ENCODE data around the gene TMEM100. TPM values are rescaled to one million over a fixed set of nuclear protein-coding genes. Genes with fewer than 3 reads are reported as not detected.

The TMEM100 gene, protein sequence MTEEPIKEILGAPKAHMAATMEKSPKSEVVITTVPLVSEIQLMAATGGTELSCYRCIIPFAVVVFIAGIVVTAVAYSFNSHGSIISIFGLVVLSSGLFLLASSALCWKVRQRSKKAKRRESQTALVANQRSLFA
- total RNA-seq (10 to 100 TPM in 4 of 5 donors, under 1 TPM in 1; 0.29 to 51.6 (median 23.2) TPM), polyA plus RNA-seq (10 to 100 TPM; 20.2 to 35.3 (median 28.9) TPM)
- long read RNA-seq, donor 1, partial matches to known transcripts = 0 of 4 reads
- long read RNA-seq, donor 1, other reads (novel, unspliced or antisense) = 0 of 4 reads
- long read RNA-seq, donor 2 = 0 reads
- long read RNA-seq, donor 3, partial matches to known transcripts = 0 of 4 reads
- long read RNA-seq, donor 3, other reads (novel, unspliced or antisense) = 0 of 4 reads
- long read RNA-seq, donor 4 = 0 reads
- long read RNA-seq, donor 5, transcript TMEM100-201 (2 exons, 1,747 nt) = major isoform, 8 of 13 reads
- long read RNA-seq, donor 5, partial matches to known transcripts = 0 of 13 reads
- long read RNA-seq, donor 5, other reads (novel, unspliced or antisense) = 5 of 13 reads
- long read RNA-seq, donor 6, transcript TMEM100-201 (2 exons, 1,747 nt) = major isoform, 14 of 22 reads
- long read RNA-seq, donor 6, partial matches to known transcripts = 0 of 22 reads
- long read RNA-seq, donor 6, other reads (novel, unspliced or antisense) = 8 of 22 reads
- long read RNA-seq, donor 7, transcript TMEM100-201 (2 exons, 1,747 nt) = major isoform, 6 of 6 reads
- long read RNA-seq, donor 7, partial matches to known transcripts = 0 of 6 reads
- long read RNA-seq, donor 7, other reads (novel, unspliced or antisense) = 0 of 6 reads
- long read RNA-seq, donor 8, transcript TMEM100-201 (2 exons, 1,747 nt) = major isoform, 23 of 29 reads
- long read RNA-seq, donor 8, partial matches to known transcripts = 0 of 29 reads
- long read RNA-seq, donor 8, other reads (novel, unspliced or antisense) = 6 of 29 reads
- long read RNA-seq, donor 9, transcript TMEM100-201 (2 exons, 1,747 nt) = major isoform, 9 of 18 reads
- long read RNA-seq, donor 9, partial matches to known transcripts = 0 of 18 reads
- long read RNA-seq, donor 9, other reads (novel, unspliced or antisense) = 9 of 18 reads
- long read RNA-seq, donor 10, partial matches to known transcripts = 0 of 1 reads
- long read RNA-seq, donor 10, other reads (novel, unspliced or antisense) = 0 of 1 reads

DNA sequence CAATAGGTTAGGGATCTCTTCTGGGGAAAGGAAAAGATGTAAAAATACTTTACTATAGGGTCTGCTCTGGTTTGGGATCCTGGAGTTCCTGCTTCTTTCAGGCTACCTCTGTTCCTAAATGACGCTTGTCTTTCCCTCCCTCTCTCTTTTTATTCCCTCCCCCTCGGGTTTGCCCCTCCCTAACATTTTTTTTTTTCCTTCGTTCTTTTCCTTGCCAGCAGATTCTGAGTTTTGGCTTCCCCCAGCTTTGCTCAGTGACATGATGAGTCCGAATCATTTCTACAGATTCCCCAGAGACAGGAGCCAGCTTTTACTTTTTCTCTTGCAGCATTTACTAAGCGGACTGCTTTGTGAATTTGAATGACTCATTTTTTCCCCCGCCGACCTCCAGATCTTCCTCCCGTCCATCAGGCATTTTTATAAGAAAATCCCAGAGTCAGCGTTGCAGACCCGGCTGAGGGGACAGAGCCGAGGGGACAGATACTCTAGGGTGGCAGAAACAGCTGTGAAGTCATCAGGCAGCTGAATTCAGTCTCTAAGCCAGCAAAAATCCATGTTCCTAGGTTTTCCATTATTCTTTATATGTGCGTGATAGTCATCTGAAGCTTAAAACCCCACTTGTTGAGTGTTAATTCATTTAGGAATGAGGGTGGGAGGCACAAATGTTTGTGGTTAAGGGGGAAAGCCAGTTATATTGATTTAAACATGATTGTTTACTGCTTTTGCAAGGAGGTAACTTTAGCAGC is at the start of gene TMEM100:
TMEM100 (minus strand) TSS at position 123 of the 746 bp plus-strand sequence. CDS start 1,794 bp downstream, outside the sequence.
- no peak for TF ChIP-seq EP300 (IDR thresholded peaks at IDR 0.05)
- peak in 1 of 4 donors; percentile 11 for TF ChIP-seq POLR2A (IDR thresholded peaks at IDR 0.05)
- peak in 2 of 3 donors; percentile 34 to 41 for TF ChIP-seq POLR2AphosphoS5 (IDR thresholded peaks at IDR 0.05)
- TF ChIP-seq, protein P1, sequence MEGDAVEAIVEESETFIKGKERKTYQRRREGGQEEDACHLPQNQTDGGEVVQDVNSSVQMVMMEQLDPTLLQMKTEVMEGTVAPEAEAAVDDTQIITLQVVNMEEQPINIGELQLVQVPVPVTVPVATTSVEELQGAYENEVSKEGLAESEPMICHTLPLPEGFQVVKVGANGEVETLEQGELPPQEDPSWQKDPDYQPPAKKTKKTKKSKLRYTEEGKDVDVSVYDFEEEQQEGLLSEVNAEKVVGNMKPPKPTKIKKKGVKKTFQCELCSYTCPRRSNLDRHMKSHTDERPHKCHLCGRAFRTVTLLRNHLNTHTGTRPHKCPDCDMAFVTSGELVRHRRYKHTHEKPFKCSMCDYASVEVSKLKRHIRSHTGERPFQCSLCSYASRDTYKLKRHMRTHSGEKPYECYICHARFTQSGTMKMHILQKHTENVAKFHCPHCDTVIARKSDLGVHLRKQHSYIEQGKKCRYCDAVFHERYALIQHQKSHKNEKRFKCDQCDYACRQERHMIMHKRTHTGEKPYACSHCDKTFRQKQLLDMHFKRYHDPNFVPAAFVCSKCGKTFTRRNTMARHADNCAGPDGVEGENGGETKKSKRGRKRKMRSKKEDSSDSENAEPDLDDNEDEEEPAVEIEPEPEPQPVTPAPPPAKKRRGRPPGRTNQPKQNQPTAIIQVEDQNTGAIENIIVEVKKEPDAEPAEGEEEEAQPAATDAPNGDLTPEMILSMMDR (IDR thresholded peaks at IDR 0.05) = no peak
- Histone ChIP-seq H3K4me3 (peak within 1 kb of the TSS; percentile 39 to 49 (median 44)), H3K27me3 (peaks cover 0 to 10% (median 0%) of the 10 kb centered on the region in 3 donors), H3K36me3 (peaks cover 0 to 7% (median 3%) of the 10 kb centered on the region in 4 donors), H3K27ac (peak within 1 kb of the TSS in 4 of 5 donors; percentile 74 to 85 (median 78)), H3K4me1 (peaks cover 0 to 42% (median 23%) of the 10 kb centered on the region in 4 donors), H3K9me3 (no peaks in the 10 kb centered on the region)
- DNase-seq = peak in 1 of 2 donors; percentile 83
- WGBS, 5 donors = 13 to 24% (median 19%) methylated on average over 12 of the region's 12 CpGs
- intact Hi-C loops (cut with DNase I; ENCODE audit: low total_unique reads) = no loop called here

GRCh38 chr17:55772086-55772485 is 49.4 kb upstream of the TMEM100 start:
- WGBS, 5 donors = 92 to 99% (median 96%) methylated on average over 7 of the region's 7 CpGs
- Histone ChIP-seq H3K36me3 (peaks cover 33 to 83% (median 80%) of the 10 kb centered on the region in 4 donors), H3K9me3 (no peaks in the 10 kb centered on the region), H3K4me3 (no peak overlapping the region), H3K27me3 (no peaks in the 10 kb centered on the region), H3K4me1 (peaks cover 0 to 17% (median 13%) of the 10 kb centered on the region in 4 donors), H3K27ac (no peak overlapping the region)
- intact Hi-C loops (cut with DNase I; ENCODE audit: low total_unique reads) = loop anchor here (5.0 kb wide), 1 partner anchor 240 kb away; no protein-coding TSS in a partner anchor
- DNase-seq = no peak
- TF ChIP-seq EP300 (IDR thresholded peaks at IDR 0.05) = no peak

DNA sequence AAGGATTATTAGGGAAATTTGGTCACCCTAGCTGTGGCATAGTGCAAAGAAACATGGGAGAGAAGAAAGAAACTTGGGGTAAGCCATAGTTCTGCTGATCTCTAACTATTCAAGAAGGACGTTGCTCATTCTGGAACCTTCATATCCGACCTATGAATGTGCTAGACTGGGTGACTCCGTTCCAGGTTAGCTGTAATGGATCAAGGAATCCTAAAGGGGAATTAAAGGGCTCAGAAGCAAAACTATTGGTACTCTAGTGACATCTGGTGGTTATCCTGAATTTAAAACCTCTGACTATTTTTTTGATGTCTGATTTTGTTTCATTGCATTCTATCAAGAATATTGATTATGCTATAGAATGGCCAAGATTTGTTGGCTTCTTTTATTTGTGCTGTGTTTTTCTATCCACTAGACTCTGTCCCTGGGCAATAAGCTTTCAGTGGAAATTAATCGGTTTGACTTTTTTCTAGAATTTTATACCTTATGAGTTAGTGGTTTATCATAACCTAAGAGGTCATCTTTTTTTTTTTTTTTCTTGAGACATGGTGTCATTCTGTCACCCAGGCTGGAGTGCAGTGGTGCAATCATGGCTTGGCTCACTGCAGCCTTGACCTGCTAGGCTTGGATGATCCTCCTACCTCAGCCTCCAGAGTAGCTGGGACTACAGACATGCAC is 47.7 kb upstream of the TMEM100 start:
- H3K27ac ChIP-seq = peak overlapping the region in 3 of 5 donors; percentile 59 to 70 (median 62)
- H3K4me3 ChIP-seq = no peak overlapping the region
- intact Hi-C loops (cut with DNase I; ENCODE audit: low total_unique reads) = loop anchor here (5.0 kb wide), 1 partner anchor 238 kb away; no protein-coding TSS in a partner anchor
- peaks cover 24 to 66% (median 62%) of the 10 kb centered on the region in 4 donors for H3K36me3 ChIP-seq
- WGBS, 5 donors = 33 to 42% (median 39%) methylated on average over 4 of the region's 4 CpGs
- H3K9me3 ChIP-seq = no peaks in the 10 kb centered on the region
- no peaks in the 10 kb centered on the region for H3K27me3 ChIP-seq
- peaks cover 0 to 21% (median 13%) of the 10 kb centered on the region in 4 donors for H3K4me1 ChIP-seq
- TF ChIP-seq, protein P1 (IDR thresholded peaks at IDR 0.05) = peak in 5 of 7 experiments; percentile 35 to 66 (median 50)
- TF ChIP-seq EP300 (IDR thresholded peaks at IDR 0.05) = no peak
- TF ChIP-seq POLR2A (IDR thresholded peaks at IDR 0.05) = no peak
- TF ChIP-seq POLR2AphosphoS5 (IDR thresholded peaks at IDR 0.05) = no peak
- DNase-seq = peak in 1 of 2 donors; percentile 70

All from stomach (tissue), 19 donors.